C4-2B (cell line): Measurements from ENCODE around the gene CACNA1G.

Experiments
- ZFX ChIP-seq: fragments of 450-650 bp; IDR thresholded peaks from 2 replicates; pipeline ENCODE4 v1.6.1; 2017
- TF ChIP-seq, protein P1 (sequence below): fragments of 450-650 bp; conservative IDR thresholded peaks from 2 replicates; pipeline ENCODE4 v1.5.1; 2017; ENCODE audit warnings: mild to moderate bottlenecking

DNA sequence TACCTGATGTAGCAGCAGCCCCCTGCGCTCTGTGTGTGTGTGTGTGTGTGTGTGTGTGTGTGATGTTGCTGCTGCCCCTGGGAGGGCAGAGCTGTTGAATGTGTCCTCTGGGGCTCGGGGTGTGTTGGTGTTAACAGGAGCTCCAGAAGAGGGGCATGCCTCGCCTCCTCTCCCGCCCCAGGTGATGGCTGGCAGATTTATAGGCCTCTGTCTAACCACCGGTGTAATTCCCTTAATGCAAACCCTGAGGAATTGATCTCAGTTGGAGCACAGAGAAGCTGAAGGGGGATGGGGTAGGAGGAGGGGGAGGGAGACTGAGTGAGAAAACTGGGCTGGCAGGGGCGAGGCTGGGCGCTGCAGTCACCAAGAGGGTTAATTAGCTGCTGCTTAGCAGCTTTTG lies 10.0 kb downstream of the CACNA1G start:
- TF ChIP-seq, protein P1, sequence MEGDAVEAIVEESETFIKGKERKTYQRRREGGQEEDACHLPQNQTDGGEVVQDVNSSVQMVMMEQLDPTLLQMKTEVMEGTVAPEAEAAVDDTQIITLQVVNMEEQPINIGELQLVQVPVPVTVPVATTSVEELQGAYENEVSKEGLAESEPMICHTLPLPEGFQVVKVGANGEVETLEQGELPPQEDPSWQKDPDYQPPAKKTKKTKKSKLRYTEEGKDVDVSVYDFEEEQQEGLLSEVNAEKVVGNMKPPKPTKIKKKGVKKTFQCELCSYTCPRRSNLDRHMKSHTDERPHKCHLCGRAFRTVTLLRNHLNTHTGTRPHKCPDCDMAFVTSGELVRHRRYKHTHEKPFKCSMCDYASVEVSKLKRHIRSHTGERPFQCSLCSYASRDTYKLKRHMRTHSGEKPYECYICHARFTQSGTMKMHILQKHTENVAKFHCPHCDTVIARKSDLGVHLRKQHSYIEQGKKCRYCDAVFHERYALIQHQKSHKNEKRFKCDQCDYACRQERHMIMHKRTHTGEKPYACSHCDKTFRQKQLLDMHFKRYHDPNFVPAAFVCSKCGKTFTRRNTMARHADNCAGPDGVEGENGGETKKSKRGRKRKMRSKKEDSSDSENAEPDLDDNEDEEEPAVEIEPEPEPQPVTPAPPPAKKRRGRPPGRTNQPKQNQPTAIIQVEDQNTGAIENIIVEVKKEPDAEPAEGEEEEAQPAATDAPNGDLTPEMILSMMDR: no peak
- no peak for TF ChIP-seq ZFX
